A549 treated with DMSO at 1 μM for 4 hours (cell line): ENCODE data around the gene METTL25B. TPM values are rescaled to one million over a fixed set of nuclear protein-coding genes. Genes with fewer than 3 reads are reported as not detected.

ENCODE experiments used
- total RNA-seq: library from RNA; stranded (reverse); fragments of 200-300 nt; extraction: Qiagen RNA extraction; gene quantifications from 5 replicates; pipeline ENCODE4 v1.2.3, GENCODE V29; 2022; ENCODE audit warnings: low read depth

Gene METTL25B
- total RNA-seq = 23.0 to 26.9 TPM (median 24.1 TPM) in 5 replicates

GRCh38 chr1:156727926-156728598, at the start of gene METTL25B:
METTL25B (plus strand) TSS chr1:156728469; CDS start chr1:156729105, 636 bp downstream.

GRCh38 chr1:156705321-156705917, 22.9 kb upstream of the METTL25B start, which contains the start of gene CRABP2:
CRABP2 (minus strand) TSS chr1:156705583; CDS start chr1:156705446, 137 bp downstream.

GRCh38 chr1:156728599-156729462, 562 bp downstream of the METTL25B start, which contains the start of gene ISG20L2:
ISG20L2 (minus strand) TSS chr1:156728766; CDS start chr1:156727652, 1,114 bp downstream.

GRCh38 chr1:156740741-156741480, 12.6 kb downstream of the METTL25B start, which contains the start of gene MRPL24:
MRPL24 (minus strand) TSS chr1:156741088; CDS start chr1:156738704, 2,384 bp downstream.

GRCh38 chr1:156751451-156751756, 23.1 kb downstream of the METTL25B start, which contains the start of gene HDGF:
HDGF (minus strand) TSS chr1:156751675; CDS start chr1:156751429, 246 bp downstream.

GRCh38 chr1:156767101-156767878, 39.0 kb downstream of the METTL25B start, which contains the start of gene PRCC:
PRCC (plus strand) TSS chr1:156767535; CDS start chr1:156767772, 237 bp downstream.

Other genes starting within 250 kb of the METTL25B start
- gene MEF2D, start 227.7 kb upstream of the METTL25B start, total RNA-seq = 28.0 to 35.6 TPM (median 34.0 TPM) in 5 replicates
- 11.7 to 19.1 TPM (median 16.5 TPM) in 5 replicates for gene IQGAP3, start 155.9 kb upstream of the METTL25B start, total RNA-seq
- not detected in 5 replicates for gene TTC24, start 148.7 kb upstream of the METTL25B start, total RNA-seq
- gene NAXE, start 136.7 kb upstream of the METTL25B start, total RNA-seq = 155 to 171 TPM (median 161 TPM) in 5 replicates
- 70.5 to 101 TPM (median 74.6 TPM) in 5 replicates for gene GPATCH4, start 127.0 kb upstream of the METTL25B start, total RNA-seq
- 0.05 to 0.19 TPM in 2 of 5 replicates, not detected in the others for gene HAPLN2, start 109.1 kb upstream of the METTL25B start, total RNA-seq
- gene BCAN, start 86.4 kb upstream of the METTL25B start, total RNA-seq = 0.08 to 0.12 TPM in 2 of 5 replicates, not detected in the others
- gene NES, start 51.1 kb upstream of the METTL25B start, total RNA-seq = 1.4 to 1.8 TPM (median 1.6 TPM) in 5 replicates
- 9.9 to 13.9 TPM (median 11.1 TPM) in 5 replicates for gene CRABP2, start 22.9 kb upstream of the METTL25B start, total RNA-seq
- 44.5 to 58.6 TPM (median 50.0 TPM) in 5 replicates for gene ISG20L2, start 297 bp downstream of the METTL25B start, total RNA-seq
- 176 to 202 TPM (median 189 TPM) in 5 replicates for gene MRPL24, start 12.6 kb downstream of the METTL25B start, total RNA-seq
- 455 to 497 TPM (median 464 TPM) in 5 replicates for gene HDGF, start 23.2 kb downstream of the METTL25B start, total RNA-seq
- 69.7 to 82.0 TPM (median 76.7 TPM) in 5 replicates for gene PRCC, start 39.1 kb downstream of the METTL25B start, total RNA-seq
- 3.9 to 5.1 TPM (median 4.7 TPM) in 5 replicates for gene SH2D2A, start 88.4 kb downstream of the METTL25B start, total RNA-seq
- not detected in 5 replicates for gene INSRR, start 130.6 kb downstream of the METTL25B start, total RNA-seq
- 0.09 to 0.26 TPM (median 0.17 TPM) in 4 of 5 replicates, not detected in the other for gene NTRK1, start 132.4 kb downstream of the METTL25B start, total RNA-seq
- 7.8 to 12.2 TPM (median 10.1 TPM) in 5 replicates for gene PEAR1, start 165.2 kb downstream of the METTL25B start, total RNA-seq
- gene LRRC71, start 192.2 kb downstream of the METTL25B start, total RNA-seq = 0.11 to 0.38 TPM (median 0.16 TPM) in 4 of 5 replicates, not detected in the other